Mesendoderm (in vitro differentiated cells): ENCODE results near the gene RANBP3.

Experiments
- DNase-seq: peaks from one replicate; pipeline ENCODE4 v3.0.0; 2013
- H2AK5ac ChIP-seq: 2 replicates; pipeline ENCODE4 v1.6.1; 2013; ENCODE audit warnings: low read length, inconsistent platforms
- H2BK120ac ChIP-seq: 2 replicates; pipeline ENCODE4 v1.6.1; 2013; ENCODE audit warnings: low read depth, mild to moderate bottlenecking, low read length, moderate library complexity, mixed read lengths
- H2BK15ac ChIP-seq: replicated peaks from 2 replicates; pipeline ENCODE4 v1.6.1; 2013; ENCODE audit warnings: low read depth, mild to moderate bottlenecking, moderate library complexity
- H2BK5ac ChIP-seq: 2 replicates; pipeline ENCODE4 v1.6.1; 2013; ENCODE audit warnings: low read length, inconsistent platforms
- H3K18ac ChIP-seq: 2 replicates; pipeline ENCODE4 v1.6.1; 2013; ENCODE audit warnings: mild to moderate bottlenecking, low read length, mixed read lengths
- H3K23ac ChIP-seq: one replicate; pipeline ENCODE4 v1.6.1; 2013; ENCODE audit warnings: low read length
- H3K27ac ChIP-seq: 2 replicates; pipeline ENCODE4 v1.5.1; 2013; ENCODE audit warnings: low read depth, mild to moderate bottlenecking, inconsistent platforms, low read length, moderate library complexity
- H3K27me3 ChIP-seq: 2 replicates; pipeline ENCODE4 v1.6.1; 2013; ENCODE audit warnings: low read length, control low read depth, mild to moderate bottlenecking, inconsistent platforms; ENCODE audit not compliant: insufficient read depth, poor library complexity
- H3K36me3 ChIP-seq: 2 replicates; pipeline ENCODE4 v1.6.1; 2013; ENCODE audit warnings: low read length, inconsistent platforms; ENCODE audit not compliant: control insufficient read depth, insufficient read depth
- H3K4ac ChIP-seq: one replicate; pipeline ENCODE4 v1.6.1; 2013; ENCODE audit warnings: low read depth, mild to moderate bottlenecking, low read length, moderate library complexity
- H3K4me1 ChIP-seq: 2 replicates; pipeline ENCODE4 v1.6.1; 2013; ENCODE audit warnings: low read depth, low read length, inconsistent platforms; ENCODE audit not compliant: control insufficient read depth
- H3K4me2 ChIP-seq: 2 replicates; pipeline ENCODE4 v1.6.1; 2013; ENCODE audit warnings: low read length
- H3K4me3 ChIP-seq: 2 replicates; pipeline ENCODE4 v1.5.1; 2013; ENCODE audit warnings: mild to moderate bottlenecking, low read length
- H3K56ac ChIP-seq: one replicate; pipeline ENCODE4 v1.6.1; 2013; ENCODE audit warnings: low read length
- H3K79me1 ChIP-seq: 2 replicates; pipeline ENCODE4 v1.6.1; 2013; ENCODE audit warnings: low read length, inconsistent platforms
- H3K79me2 ChIP-seq: 2 replicates; pipeline ENCODE4 v1.6.1; 2013; ENCODE audit warnings: mild to moderate bottlenecking, low read length; ENCODE audit not compliant: control insufficient read depth, insufficient read depth
- H3K9ac ChIP-seq: 2 replicates; pipeline ENCODE4 v1.6.1; 2013; ENCODE audit warnings: low read length, inconsistent platforms
- H4K5ac ChIP-seq: one replicate; pipeline ENCODE4 v1.6.1; 2013; ENCODE audit warnings: low read length
- H4K8ac ChIP-seq: one replicate; pipeline ENCODE4 v1.6.1; 2013; ENCODE audit warnings: low read depth, mild to moderate bottlenecking, control low read depth, low read length, moderate library complexity
- WGBS: extraction: QIAGEN DNeasy Blood & Tissue Kit; methylation state at CpG from one replicate; pipeline ENCODE4 v1.1.7; 2013; ENCODE audit warnings: low lambda C conversion rate, missing lambda C conversion rate; ENCODE audit not compliant: insufficient coverage; ENCODE audit errors: extremely low coverage; 5-methylcytosine and 5-hydroxymethylcytosine counted together

Gene RANBP3

GRCh38 chr19:5992756-5993155 lies 14.8 kb upstream of the RANBP3 start:
- Histone ChIP-seq H2BK120ac (no peak overlapping the region), H3K56ac (no peak overlapping the region), H4K5ac (no peak overlapping the region), H3K79me1 (no peaks in the 10 kb centered on the region), H4K8ac (no peak overlapping the region), H3K9ac (no peak overlapping the region), H3K27ac (no peak overlapping the region), H3K23ac (no peak overlapping the region), H3K4ac (no peak overlapping the region), H3K27me3 (no peaks in the 10 kb centered on the region), H3K79me2 (no peaks in the 10 kb centered on the region), H2AK5ac (no peak overlapping the region), H3K4me3 (no peak overlapping the region), H3K18ac (no peak overlapping the region), H2BK5ac (no peak overlapping the region), H2BK15ac (no peak overlapping the region), H3K36me3 (no peaks in the 10 kb centered on the region), H3K4me2 (no peak overlapping the region), H3K4me1 (no peaks in the 10 kb centered on the region)
- no peak for DNase-seq
- no CpG with 5 or more reads among the region's 11 CpGs for WGBS

- no peak overlapping the region for H4K5ac ChIP-seq
- WGBS: no CpG with 5 or more reads among the region's 8 CpGs
- no peak overlapping the region for H3K4me2 ChIP-seq
- no peak overlapping the region for H3K4ac ChIP-seq
- H3K79me2 ChIP-seq: no peaks in the 10 kb centered on the region
- H3K27ac ChIP-seq: no peak overlapping the region
- no peak overlapping the region for H3K9ac ChIP-seq
- H2BK15ac ChIP-seq: no peak overlapping the region
- no peak overlapping the region for H2BK120ac ChIP-seq
- no peak overlapping the region for H3K4me3 ChIP-seq
- no peaks in the 10 kb centered on the region for H3K27me3 ChIP-seq
- H3K36me3 ChIP-seq: no peaks in the 10 kb centered on the region
- no peak overlapping the region for H4K8ac ChIP-seq
- DNase-seq: no peak
- no peak overlapping the region for H2BK5ac ChIP-seq
- no peaks in the 10 kb centered on the region for H3K79me1 ChIP-seq
- H2AK5ac ChIP-seq: no peak overlapping the region
- H3K4me1 ChIP-seq: no peaks in the 10 kb centered on the region
- H3K18ac ChIP-seq: no peak overlapping the region
- no peak overlapping the region for H3K56ac ChIP-seq
- no peak overlapping the region for H3K23ac ChIP-seq
These were observed 13.4 kb upstream of the RANBP3 start for GRCh38 chr19:5991244-5991838.

- Histone ChIP-seq H4K5ac (peak overlapping the region; percentile 2), H3K4ac (no peak overlapping the region), H3K18ac (no peak overlapping the region), H3K56ac (peak overlapping the region; percentile 60), H3K4me3 (no peak overlapping the region), H2AK5ac (no peak overlapping the region), H3K9ac (no peak overlapping the region), H3K23ac (no peak overlapping the region), H4K8ac (peak overlapping the region; percentile 42), H2BK15ac (no peak overlapping the region), H3K79me2 (no peaks in the 10 kb centered on the region), H3K4me2 (no peak overlapping the region), H2BK5ac (no peak overlapping the region), H3K27me3 (no peaks in the 10 kb centered on the region), H2BK120ac (no peak overlapping the region), H3K36me3 (no peaks in the 10 kb centered on the region), H3K79me1 (no peaks in the 10 kb centered on the region), H3K4me1 (no peaks in the 10 kb centered on the region), H3K27ac (no peak overlapping the region)
- WGBS: no CpG with 5 or more reads among the region's 17 CpGs
- DNase-seq: peak; percentile 55
These were observed 12.4 kb upstream of the RANBP3 start for GRCh38 chr19:5990289-5990797.

GRCh38 chr19:5989388-5990074 lies 11.6 kb upstream of the RANBP3 start:
- Histone ChIP-seq H2BK15ac (no peak overlapping the region), H3K9ac (no peak overlapping the region), H2BK5ac (no peak overlapping the region), H2BK120ac (no peak overlapping the region), H4K5ac (peak overlapping the region; percentile 5), H3K4me1 (no peaks in the 10 kb centered on the region), H3K23ac (no peak overlapping the region), H2AK5ac (no peak overlapping the region), H3K4me3 (no peak overlapping the region), H3K79me2 (no peaks in the 10 kb centered on the region), H4K8ac (no peak overlapping the region), H3K27ac (no peak overlapping the region), H3K27me3 (no peaks in the 10 kb centered on the region), H3K56ac (no peak overlapping the region), H3K79me1 (no peaks in the 10 kb centered on the region), H3K4ac (no peak overlapping the region), H3K36me3 (no peaks in the 10 kb centered on the region), H3K18ac (no peak overlapping the region), H3K4me2 (no peak overlapping the region)
- no peak for DNase-seq
- no CpG with 5 or more reads among the region's 8 CpGs for whole genome bisulfite sequencing

- Histone ChIP-seq H2BK5ac (no peak overlapping the region), H3K4me1 (no peaks in the 10 kb centered on the region), H3K27me3 (no peaks in the 10 kb centered on the region), H3K4me2 (no peak overlapping the region), H2BK15ac (no peak overlapping the region), H4K5ac (no peak overlapping the region), H3K27ac (no peak overlapping the region), H3K18ac (no peak overlapping the region), H3K4ac (no peak overlapping the region), H3K56ac (no peak overlapping the region), H4K8ac (no peak overlapping the region), H2BK120ac (no peak overlapping the region), H3K23ac (no peak overlapping the region), H2AK5ac (no peak overlapping the region), H3K9ac (no peak overlapping the region), H3K79me1 (no peaks in the 10 kb centered on the region), H3K36me3 (no peaks in the 10 kb centered on the region), H3K79me2 (no peaks in the 10 kb centered on the region), H3K4me3 (no peak overlapping the region)
- no peak for DNase-seq
- WGBS: no CpG with 5 or more reads among the region's 8 CpGs
These were observed 10.8 kb upstream of the RANBP3 start for GRCh38 chr19:5988517-5989387.
